ENCODE measurements around the gene DNAJB7.
A peak's percentile ranks its signal among the peaks of the same experiment; 100 is the strongest.
"Not testable (repeated sequence)": the region's sequence is repeated elsewhere in the genome, so short reads cannot be mapped to it uniquely, and the experiment has no call there.

DNAJB7 gene

GRCh38 chr22:40862013-40862412 is at the start of gene DNAJB7:
Gene DNAJB7 (minus strand): TSS chr22:40862113. CDS start chr22:40861994, 119 bp downstream.
- DNase-seq (ENCODE audit: low read depth), result no peak

GRCh38 chr22:40908895-40909294 is 47.0 kb upstream of the DNAJB7 start:
- no peak for DNase-seq (ENCODE audit: low read depth)

- DNase-seq (ENCODE audit: low read depth), result no peak
Observed at GRCh38 chr22:40904101-40904500, 42.2 kb upstream of the DNAJB7 start.

- peak; percentile 3 for DNase-seq (ENCODE audit: low read depth)
Observed at GRCh38 chr22:40898850-40899357, 37.0 kb upstream of the DNAJB7 start.

GRCh38 chr22:40894417-40894816 is 32.5 kb upstream of the DNAJB7 start:
- DNase-seq (ENCODE audit: low read depth), result no peak

GRCh38 chr22:40890881-40891280 is 29.0 kb upstream of the DNAJB7 start:
- no peak for DNase-seq (ENCODE audit: low read depth)

- no peak for DNase-seq (ENCODE audit: low read depth)
Observed at GRCh38 chr22:40889116-40889515, 27.2 kb upstream of the DNAJB7 start.

GRCh38 chr22:40878922-40879321 is 17.0 kb upstream of the DNAJB7 start:
- DNase-seq (ENCODE audit: low read depth), result no peak

GRCh38 chr22:40877488-40877887 is 15.6 kb upstream of the DNAJB7 start:
- DNase-seq (ENCODE audit: low read depth), result no peak

- no peak for DNase-seq (ENCODE audit: low read depth)
Observed at GRCh38 chr22:40876907-40877306, 15.0 kb upstream of the DNAJB7 start.

GRCh38 chr22:40875111-40875510 is 13.2 kb upstream of the DNAJB7 start:
- DNase-seq (ENCODE audit: low read depth), result no peak

- DNase-seq (ENCODE audit: low read depth), result no peak
Observed at GRCh38 chr22:40874016-40874415, 12.1 kb upstream of the DNAJB7 start.

- not testable (repeated sequence) for DNase-seq (ENCODE audit: low read depth)
Observed at GRCh38 chr22:40868379-40868778, 6.5 kb upstream of the DNAJB7 start.

- no peak for DNase-seq (ENCODE audit: low read depth)
Observed at GRCh38 chr22:40867109-40867508, 5.2 kb upstream of the DNAJB7 start.

- no peak for DNase-seq (ENCODE audit: low read depth)
Observed at GRCh38 chr22:40862537-40862936, 624 bp upstream of the DNAJB7 start.

GRCh38 chr22:40857309-40857855 is 4.5 kb downstream of the DNAJB7 start:
- no peak for DNase-seq (ENCODE audit: low read depth)

GRCh38 chr22:40856513-40857308 is 5.2 kb downstream of the DNAJB7 start, which contains the start of the genes ST13 and XPNPEP3:
Gene ST13 (minus strand): TSS chr22:40856639. CDS start chr22:40856540, 99 bp downstream.
Gene XPNPEP3 (plus strand): TSS chr22:40857148. CDS start chr22:40857182, 34 bp downstream.
- peak; percentile 95 for DNase-seq (ENCODE audit: low read depth)

- no peak for DNase-seq (ENCODE audit: low read depth)
Observed at GRCh38 chr22:40855979-40856512, 5.9 kb downstream of the DNAJB7 start.

GRCh38 chr22:40855071-40855978 is 6.6 kb downstream of the DNAJB7 start:
- DNase-seq (ENCODE audit: low read depth), result no peak

- DNase-seq (ENCODE audit: low read depth), result no peak
Observed at GRCh38 chr22:40853961-40854360, 8.0 kb downstream of the DNAJB7 start.

- DNase-seq (ENCODE audit: low read depth), result no peak
Observed at GRCh38 chr22:40853333-40853732, 8.6 kb downstream of the DNAJB7 start.

GRCh38 chr22:40845816-40846215 is 16.1 kb downstream of the DNAJB7 start:
- DNase-seq (ENCODE audit: low read depth), result not testable (repeated sequence)
